ENCODE measurements around the gene ANKRD37. TPM values are rescaled to one million over a fixed set of nuclear protein-coding genes. Genes with fewer than 3 reads are reported as not detected.
A peak's percentile ranks its signal among the peaks of the same experiment; 100 is the strongest.

The ANKRD37 gene
- total RNA-seq, 1 experiment from 2014 or later = 3.7 TPM

- no peak overlapping the region for H3T11ph ChIP-seq (ENCODE audit: low read length)
- H2AFZ ChIP-seq (ENCODE audit: low read length) = no peak overlapping the region
- no peak overlapping the region for H3K27ac ChIP-seq (ENCODE audit: insufficient read length, low read depth, low read length)
Observed at GRCh38 chr4:185424905-185425646, 28.4 kb downstream of the ANKRD37 start.

More at GRCh38 chr4:185424905-185425646, 28.4 kb downstream of the ANKRD37 start:
- Histone ChIP-seq H4K5ac (ENCODE audit: insufficient read length, low read depth, low read length) (no peak overlapping the region), H3K9me3 (ENCODE audit: control insufficient read depth, low read depth, low read length) (no peaks in the 10 kb centered on the region), H2BK12ac (ENCODE audit: insufficient read length, low read depth, low read length) (no peak overlapping the region), H3K79me1 (ENCODE audit: insufficient read depth, low read depth, low read length, poor library complexity, severe bottlenecking) (peaks cover 2% of the 10 kb centered on the region), H3K56ac (ENCODE audit: insufficient read length, low read depth, low read length) (no peak overlapping the region), H3K23ac (ENCODE audit: insufficient read length, low read depth, low read length) (no peak overlapping the region), H3K4me2 (ENCODE audit: insufficient read depth, insufficient read length, low read length) (peak overlapping the region; percentile 52), H2BK5ac (ENCODE audit: insufficient read length, low read length) (no peak overlapping the region), H2BK20ac (ENCODE audit: low read depth, low read length, poor library complexity, severe bottlenecking) (no peak overlapping the region), H4K8ac (replicated peaks; ENCODE audit: insufficient read length, low read depth, low read length) (no peak overlapping the region), H3K4me1 (ENCODE audit: insufficient read depth, low read length) (no peaks in the 10 kb centered on the region; the same call in 1 of the 2 replicates), H3K9ac (ENCODE audit: extremely low read depth, insufficient read length, low read length) (peak overlapping the region; percentile 94), H3K14ac (ENCODE audit: insufficient read depth, low read length) (peak overlapping the region; percentile 89), H3K79me2 (ENCODE audit: insufficient read depth, low read length) (no peaks in the 10 kb centered on the region), H4K20me1 (ENCODE audit: control insufficient read depth, insufficient read depth, insufficient read length) (no peaks in the 10 kb centered on the region), H2BK15ac (ENCODE audit: low read depth, low read length) (no peak overlapping the region), H2AK5ac (ENCODE audit: insufficient read length, low read length) (no peak overlapping the region), H3K4ac (ENCODE audit: low read depth, low read length) (no peak overlapping the region), H3K18ac (ENCODE audit: insufficient read length, low read depth, low read length) (peak overlapping the region; percentile 69), H2BK120ac (ENCODE audit: low read depth, low read length, poor library complexity, severe bottlenecking) (no peak overlapping the region), H4K91ac (ENCODE audit: insufficient read length, low read depth, low read length) (no peak overlapping the region), H3K27me3 (ENCODE audit: insufficient read depth, low read length) (no peaks in the 10 kb centered on the region), H3K23me2 (ENCODE audit: insufficient read length, low read depth, low read length, poor library complexity, severe bottlenecking) (peaks cover 5% of the 10 kb centered on the region)
- TF ChIP-seq, protein P1, sequence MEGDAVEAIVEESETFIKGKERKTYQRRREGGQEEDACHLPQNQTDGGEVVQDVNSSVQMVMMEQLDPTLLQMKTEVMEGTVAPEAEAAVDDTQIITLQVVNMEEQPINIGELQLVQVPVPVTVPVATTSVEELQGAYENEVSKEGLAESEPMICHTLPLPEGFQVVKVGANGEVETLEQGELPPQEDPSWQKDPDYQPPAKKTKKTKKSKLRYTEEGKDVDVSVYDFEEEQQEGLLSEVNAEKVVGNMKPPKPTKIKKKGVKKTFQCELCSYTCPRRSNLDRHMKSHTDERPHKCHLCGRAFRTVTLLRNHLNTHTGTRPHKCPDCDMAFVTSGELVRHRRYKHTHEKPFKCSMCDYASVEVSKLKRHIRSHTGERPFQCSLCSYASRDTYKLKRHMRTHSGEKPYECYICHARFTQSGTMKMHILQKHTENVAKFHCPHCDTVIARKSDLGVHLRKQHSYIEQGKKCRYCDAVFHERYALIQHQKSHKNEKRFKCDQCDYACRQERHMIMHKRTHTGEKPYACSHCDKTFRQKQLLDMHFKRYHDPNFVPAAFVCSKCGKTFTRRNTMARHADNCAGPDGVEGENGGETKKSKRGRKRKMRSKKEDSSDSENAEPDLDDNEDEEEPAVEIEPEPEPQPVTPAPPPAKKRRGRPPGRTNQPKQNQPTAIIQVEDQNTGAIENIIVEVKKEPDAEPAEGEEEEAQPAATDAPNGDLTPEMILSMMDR (conservative IDR thresholded peaks at IDR 0.05) = no peak
- Mint-ChIP-seq H3K4me1 (peaks cover 7 to 9% of the 10 kb centered on the region in 2 experiments), H3K36me3 (ENCODE audit: insufficient read depth in 1 of 3, low read depth in 3 of 3) (peaks cover 3 to 12% (median 11%) of the 10 kb centered on the region in 3 experiments; a peak in 5 of 7 replicates), H3K27me3 (ENCODE audit: low read depth) (no peaks in the 10 kb centered on the region), H3K4me3 (peak overlapping the region; percentile 88 to 92), H3K27ac (peak overlapping the region; percentile 99 to 100 (median 99); a peak in 6 of 7 replicates), H3K9me3 (no peaks in the 10 kb centered on the region; a peak in 1 of 5 replicates)
- DNase-seq = no peak
- no CpG with 5 or more reads among the region's 13 CpGs for WGBS (ENCODE audit: extremely low coverage, insufficient read length, low lambda C conversion rate)

Data from H9 (cell line).